HepG2 (cell line): ENCODE results near the gene ECHS1. TPM values are rescaled to one million over a fixed set of nuclear protein-coding genes. Genes with fewer than 3 reads are reported as not detected.

Experiments
- GATAD1 ChIP-seq: IDR thresholded peaks from 2 replicates; pipeline ENCODE4 v1.6.1; 2016; ENCODE audit warnings: missing genetic modification reagents, missing compliant biosample characterization
- GATAD2A ChIP-seq: IDR thresholded peaks from 2 replicates; pipeline ENCODE4 v1.6.1; 2016
- HDAC1 ChIP-seq: sonication (generic); formaldehyde crosslinking; IDR thresholded peaks from 2 replicates; pipeline ENCODE4 v1.5.1; 2020; ENCODE audit warnings: mild to moderate bottlenecking, missing genetic modification reagents
- JUNB ChIP-seq: sonication (generic); formaldehyde crosslinking; IDR thresholded peaks from 2 replicates; pipeline ENCODE4 v1.8.0; 2022; ENCODE audit warnings: missing genetic modification reagents, mild to moderate bottlenecking, borderline replicate concordance
- KDM2A ChIP-seq: sonication (generic); formaldehyde crosslinking; IDR thresholded peaks from 2 replicates; pipeline ENCODE4 v1.4.0; 2020; ENCODE audit warnings: low read depth, missing genetic modification reagents, borderline replicate concordance
- MED1 ChIP-seq: sonication (generic); formaldehyde crosslinking; IDR thresholded peaks from 2 replicates; pipeline ENCODE4 v1.4.0; 2020; ENCODE audit warnings: missing genetic modification reagents
- MTA1 ChIP-seq: sonication (generic); formaldehyde crosslinking; IDR thresholded peaks from 2 replicates; pipeline ENCODE4 v1.4.0; 2020; ENCODE audit warnings: missing genetic modification reagents, mild to moderate bottlenecking, borderline replicate concordance
- NR2F1 ChIP-seq, 2 experiments: fragments of 450-650 bp in 1 of 2; formaldehyde crosslinking in 1 of 2; IDR thresholded peaks; 2 replicates each; pipeline versions ENCODE4 v1.5.0 to v1.6.1; 2016 to 2020; ENCODE audit warnings: mild to moderate bottlenecking in 1 of 2, missing compliant biosample characterization in 1 of 2, missing genetic modification reagents in 1 of 2, moderate library complexity in 1 of 2
- RAD21 ChIP-seq: fragments of 450-650 bp; formaldehyde crosslinking; IDR thresholded peaks from 2 replicates; pipeline ENCODE4 v1.5.0; 2020; ENCODE audit warnings: mild to moderate bottlenecking
- RARG ChIP-seq: sonication (generic); formaldehyde crosslinking; IDR thresholded peaks from 2 replicates; pipeline ENCODE4 v1.4.0; 2020; ENCODE audit warnings: low read depth, mild to moderate bottlenecking, missing genetic modification reagents
- SP2 ChIP-seq: sonication (generic); formaldehyde crosslinking; IDR thresholded peaks from 2 replicates; pipeline ENCODE4 v1.5.1; 2020; ENCODE audit warnings: mild to moderate bottlenecking, missing genetic modification reagents
- TBP ChIP-seq: sonication (generic); formaldehyde crosslinking; IDR thresholded peaks from 2 replicates; pipeline ENCODE4 v1.5.0; 2020; ENCODE audit warnings: missing genetic modification reagents
- TEAD2 ChIP-seq: sonication (generic); formaldehyde crosslinking; IDR thresholded peaks from 2 replicates; pipeline ENCODE4 v1.9.0; 2021; ENCODE audit warnings: missing genetic modification reagents
- WIZ ChIP-seq: sonication (generic); formaldehyde crosslinking; IDR thresholded peaks from 2 replicates; pipeline ENCODE4 v1.5.1; 2020; ENCODE audit warnings: mild to moderate bottlenecking, missing genetic modification reagents
- ZBTB38 ChIP-seq: sonication (generic); formaldehyde crosslinking; IDR thresholded peaks from 2 replicates; pipeline ENCODE4 v1.5.1; 2020; ENCODE audit warnings: mild to moderate bottlenecking, missing genetic modification reagents
- ZFP36 ChIP-seq: fragments of 150-350 bp; IDR thresholded peaks from 2 replicates; pipeline ENCODE4 v1.6.1; 2018; ENCODE audit warnings: borderline replicate concordance, low read length, low read depth; ENCODE audit not compliant: partially characterized antibody
- ZFP82 ChIP-seq: sonication (generic); formaldehyde crosslinking; IDR thresholded peaks from 2 replicates; pipeline ENCODE4 v1.5.1; 2020; ENCODE audit warnings: mild to moderate bottlenecking, missing genetic modification reagents, borderline replicate concordance
- ZNF263 ChIP-seq: sonication (generic); formaldehyde crosslinking; IDR thresholded peaks from 2 replicates; pipeline ENCODE4 v1.4.0; 2020; ENCODE audit warnings: missing genetic modification reagents
- ZNF292 ChIP-seq: sonication (generic); formaldehyde crosslinking; IDR thresholded peaks from 2 replicates; pipeline ENCODE4 v1.8.1; 2022; ENCODE audit warnings: mild to moderate bottlenecking, low read depth, missing genetic modification reagents, borderline replicate concordance
- ZNF331 ChIP-seq: sonication (generic); formaldehyde crosslinking; IDR thresholded peaks from 2 replicates; pipeline ENCODE4 v1.4.0; 2020; ENCODE audit warnings: missing genetic modification reagents
- ZNF564 ChIP-seq: sonication (generic); formaldehyde crosslinking; IDR thresholded peaks from 2 replicates; pipeline ENCODE4 v1.8.1; 2023; ENCODE audit warnings: mild to moderate bottlenecking, missing genetic modification reagents
- ZNF672 ChIP-seq: sonication (generic); formaldehyde crosslinking; IDR thresholded peaks from 2 replicates; pipeline ENCODE4 v1.8.1; 2022; ENCODE audit warnings: missing genetic modification reagents
- ZSCAN31 ChIP-seq: sonication (generic); formaldehyde crosslinking; IDR thresholded peaks from 2 replicates; pipeline ENCODE4 v1.5.0; 2020; ENCODE audit warnings: low read depth, mild to moderate bottlenecking, missing genetic modification reagents
- polyA plus RNA-seq, 8 experiments: library from polyadenylated mRNA; depleted of rRNA in 3 of 8; stranded (reverse) in 7 of 8; unstranded in 1 of 8; fragments of >200 nt; fragmentation: Illumina TruSeq in 4 of 8; extraction: Trizol in 4 of 8; gene quantifications; 2 replicates each; pipeline versions ENCODE4 v1.2.1 to v1.2.3, GENCODE V29; 2011 to 2016; ENCODE audit warnings: low read depth in 4 of 8, missing spikeins in 1 of 8, mixed read lengths in 1 of 8; ENCODE audit not compliant: insufficient read depth in 1 of 8
- total RNA-seq, 5 experiments: library from RNA; depleted of rRNA; stranded (reverse); fragments of >200 nt; fragmentation: Illumina TruSeq; extraction: Trizol; gene quantifications; 2 replicates each; pipeline ENCODE4 v1.2.3, GENCODE V29; 2016; ENCODE audit warnings: low read depth in 1 of 5
- TF ChIP-seq, protein P1 (sequence below): sonication (generic); formaldehyde crosslinking; IDR thresholded peaks from 2 replicates; pipeline ENCODE4 v1.4.0; 2020; ENCODE audit warnings: low read depth, missing genetic modification reagents
- TF ChIP-seq, protein P2 (sequence below): fragments of 450-650 bp; IDR thresholded peaks from 2 replicates; pipeline ENCODE4 v1.6.1; 2017
- TF ChIP-seq, protein P3 (sequence below): sonication (generic); formaldehyde crosslinking; IDR thresholded peaks from 2 replicates; pipeline ENCODE4 v1.4.0; 2020; ENCODE audit warnings: mild to moderate bottlenecking, low read depth, missing genetic modification reagents

Gene ECHS1
- total and polyA plus RNA-seq, 2 of the 13 experiments (the other 11 are each of a cell fraction or from before 2014, with no cell fraction given), result 32.7 to 195 TPM

DNA sequence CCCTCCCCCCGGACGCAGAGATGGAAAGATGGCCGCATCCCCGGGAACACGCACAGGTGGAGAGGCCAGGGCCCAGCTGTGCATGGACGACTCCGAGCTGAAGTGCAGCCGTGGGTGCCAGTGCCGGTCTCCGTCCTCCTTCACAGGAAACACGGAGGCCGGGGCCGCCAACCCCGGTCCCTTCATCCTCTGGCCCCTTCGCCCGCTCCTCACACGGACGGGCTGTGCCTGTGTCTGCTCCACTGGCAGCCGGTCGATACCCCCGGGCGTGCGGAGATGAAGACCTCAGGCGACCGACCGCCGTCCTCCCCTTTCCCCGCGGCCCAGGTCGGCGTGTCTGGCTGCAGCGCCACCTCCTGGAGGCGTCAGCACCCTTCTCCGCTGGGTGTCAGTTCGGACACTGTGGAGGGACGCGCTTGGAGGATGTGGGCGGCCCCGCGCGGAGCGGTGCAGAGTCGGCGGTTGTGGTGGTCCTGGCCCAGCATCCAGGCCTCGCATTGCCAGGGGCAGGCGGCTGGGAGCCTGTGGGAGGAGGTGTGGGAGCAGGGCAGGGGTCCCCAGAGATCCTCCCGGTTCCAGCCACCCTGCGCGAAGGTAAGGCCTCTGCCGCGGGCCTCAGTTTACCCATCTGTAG is 54.5 kb downstream of the ECHS1 start (continued):
- TF ChIP-seq RAD21 (CRISPR knock-in tag) (peak; percentile 65), WIZ (CRISPR knock-in tag) (no peak), ZBTB38 (CRISPR knock-in tag) (no peak), NR2F1 (CRISPR knock-in tag; IDR thresholded peaks at IDR 0.05) (no peak), ZNF564 (CRISPR knock-in tag) (no peak), ZNF263 (CRISPR knock-in tag) (peak; percentile 99), MTA1 (CRISPR knock-in tag) (no peak), GATAD1 (CRISPR knock-in tag) (peak; percentile 69), ZFP36 (no peak), ZNF672 (no peak), ZNF292 (CRISPR knock-in tag) (peak; percentile 52; the same call in 1 of the 2 replicates), ZSCAN31 (no peak), TBP (CRISPR knock-in tag) (no peak), MED1 (CRISPR knock-in tag) (peak; percentile 40; the same call in 1 of the 2 replicates), KDM2A (CRISPR knock-in tag) (peak; percentile 90), GATAD2A (CRISPR knock-in tag) (peak; percentile 64), HDAC1 (CRISPR knock-in tag) (peak; percentile 61; the same call in 1 of the 2 replicates), TEAD2 (CRISPR knock-in tag) (no peak), ZNF331 (CRISPR knock-in tag) (peak; percentile 49; the same call in 1 of the 2 replicates), RARG (no peak), ZFP82 (CRISPR knock-in tag) (no peak), SP2 (CRISPR knock-in tag) (no peak), JUNB (no peak)
- TF ChIP-seq, protein P1, sequence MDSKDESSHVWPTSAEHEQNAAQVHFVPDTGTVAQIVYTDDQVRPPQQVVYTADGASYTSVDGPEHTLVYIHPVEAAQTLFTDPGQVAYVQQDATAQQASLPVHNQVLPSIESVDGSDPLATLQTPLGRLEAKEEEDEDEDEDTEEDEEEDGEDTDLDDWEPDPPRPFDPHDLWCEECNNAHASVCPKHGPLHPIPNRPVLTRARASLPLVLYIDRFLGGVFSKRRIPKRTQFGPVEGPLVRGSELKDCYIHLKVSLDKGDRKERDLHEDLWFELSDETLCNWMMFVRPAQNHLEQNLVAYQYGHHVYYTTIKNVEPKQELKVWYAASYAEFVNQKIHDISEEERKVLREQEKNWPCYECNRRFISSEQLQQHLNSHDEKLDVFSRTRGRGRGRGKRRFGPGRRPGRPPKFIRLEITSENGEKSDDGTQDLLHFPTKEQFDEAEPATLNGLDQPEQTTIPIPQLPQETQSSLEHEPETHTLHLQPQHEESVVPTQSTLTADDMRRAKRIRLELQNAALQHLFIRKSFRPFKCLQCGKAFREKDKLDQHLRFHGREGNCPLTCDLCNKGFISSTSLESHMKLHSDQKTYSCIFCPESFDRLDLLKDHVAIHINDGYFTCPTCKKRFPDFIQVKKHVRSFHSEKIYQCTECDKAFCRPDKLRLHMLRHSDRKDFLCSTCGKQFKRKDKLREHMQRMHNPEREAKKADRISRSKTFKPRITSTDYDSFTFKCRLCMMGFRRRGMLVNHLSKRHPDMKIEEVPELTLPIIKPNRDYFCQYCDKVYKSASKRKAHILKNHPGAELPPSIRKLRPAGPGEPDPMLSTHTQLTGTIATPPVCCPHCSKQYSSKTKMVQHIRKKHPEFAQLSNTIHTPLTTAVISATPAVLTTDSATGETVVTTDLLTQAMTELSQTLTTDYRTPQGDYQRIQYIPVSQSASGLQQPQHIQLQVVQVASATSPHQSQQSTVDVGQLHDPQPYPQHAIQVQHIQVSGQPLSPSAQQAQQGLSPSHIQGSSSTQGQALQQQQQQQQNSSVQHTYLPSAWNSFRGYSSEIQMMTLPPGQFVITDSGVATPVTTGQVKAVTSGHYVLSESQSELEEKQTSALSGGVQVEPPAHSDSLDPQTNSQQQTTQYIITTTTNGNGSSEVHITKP (CRISPR knock-in tag), result peak; percentile 61; the same call in 1 of the 2 replicates
- TF ChIP-seq, protein P2, sequence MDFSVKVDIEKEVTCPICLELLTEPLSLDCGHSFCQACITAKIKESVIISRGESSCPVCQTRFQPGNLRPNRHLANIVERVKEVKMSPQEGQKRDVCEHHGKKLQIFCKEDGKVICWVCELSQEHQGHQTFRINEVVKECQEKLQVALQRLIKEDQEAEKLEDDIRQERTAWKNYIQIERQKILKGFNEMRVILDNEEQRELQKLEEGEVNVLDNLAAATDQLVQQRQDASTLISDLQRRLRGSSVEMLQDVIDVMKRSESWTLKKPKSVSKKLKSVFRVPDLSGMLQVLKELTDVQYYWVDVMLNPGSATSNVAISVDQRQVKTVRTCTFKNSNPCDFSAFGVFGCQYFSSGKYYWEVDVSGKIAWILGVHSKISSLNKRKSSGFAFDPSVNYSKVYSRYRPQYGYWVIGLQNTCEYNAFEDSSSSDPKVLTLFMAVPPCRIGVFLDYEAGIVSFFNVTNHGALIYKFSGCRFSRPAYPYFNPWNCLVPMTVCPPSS, result no peak
- TF ChIP-seq, protein P3, sequence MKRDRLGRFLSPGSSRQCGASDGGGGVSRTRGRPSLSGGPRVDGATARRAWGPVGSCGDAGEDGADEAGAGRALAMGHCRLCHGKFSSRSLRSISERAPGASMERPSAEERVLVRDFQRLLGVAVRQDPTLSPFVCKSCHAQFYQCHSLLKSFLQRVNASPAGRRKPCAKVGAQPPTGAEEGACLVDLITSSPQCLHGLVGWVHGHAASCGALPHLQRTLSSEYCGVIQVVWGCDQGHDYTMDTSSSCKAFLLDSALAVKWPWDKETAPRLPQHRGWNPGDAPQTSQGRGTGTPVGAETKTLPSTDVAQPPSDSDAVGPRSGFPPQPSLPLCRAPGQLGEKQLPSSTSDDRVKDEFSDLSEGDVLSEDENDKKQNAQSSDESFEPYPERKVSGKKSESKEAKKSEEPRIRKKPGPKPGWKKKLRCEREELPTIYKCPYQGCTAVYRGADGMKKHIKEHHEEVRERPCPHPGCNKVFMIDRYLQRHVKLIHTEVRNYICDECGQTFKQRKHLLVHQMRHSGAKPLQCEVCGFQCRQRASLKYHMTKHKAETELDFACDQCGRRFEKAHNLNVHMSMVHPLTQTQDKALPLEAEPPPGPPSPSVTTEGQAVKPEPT (CRISPR knock-in tag), result no peak
